ENCODE results near the gene CFAP206.

DNA sequence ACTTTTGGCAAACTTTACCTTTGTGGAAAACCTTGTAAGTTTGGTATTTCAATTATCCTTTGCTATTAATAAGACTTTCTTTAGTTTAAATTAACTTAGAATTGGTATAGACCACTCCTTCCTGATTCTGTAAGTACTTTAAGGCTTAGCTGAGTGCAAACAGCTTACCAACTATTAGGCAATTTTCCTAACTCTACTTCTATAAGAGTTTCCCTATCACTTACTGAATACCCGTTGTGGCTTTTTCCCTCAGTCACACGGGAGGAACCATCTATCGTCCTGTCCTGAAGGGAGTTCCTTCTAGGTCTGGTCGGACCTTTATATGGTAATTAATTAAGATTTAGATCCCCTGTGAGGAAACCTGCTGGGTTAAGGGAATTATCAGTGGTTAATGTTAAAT lies 74.6 kb downstream of the CFAP206 start:
- TF ChIP-seq EZH2phosphoT487 (IDR thresholded peaks at IDR 0.05; ENCODE audit: insufficient read depth, low read depth) (no peak), EZH2 (IDR thresholded peaks at IDR 0.05; ENCODE audit: insufficient read depth, poor library complexity, severe bottlenecking) (no peak)

Data from GM23248 (cell line).